Activated CD4-positive, CD25-positive, alpha-beta regulatory T cell treated with anti-CD3 and anti-CD28 coated beads, Interleukin-2, amount 50 U/mL, for 72 hours (primary cell): ENCODE measurements around the gene RASGRF2.

ENCODE experiments used
- DNase-seq: peaks from one replicate; pipeline ENCODE4 v3.0.0; 2021

Gene RASGRF2

DNA sequence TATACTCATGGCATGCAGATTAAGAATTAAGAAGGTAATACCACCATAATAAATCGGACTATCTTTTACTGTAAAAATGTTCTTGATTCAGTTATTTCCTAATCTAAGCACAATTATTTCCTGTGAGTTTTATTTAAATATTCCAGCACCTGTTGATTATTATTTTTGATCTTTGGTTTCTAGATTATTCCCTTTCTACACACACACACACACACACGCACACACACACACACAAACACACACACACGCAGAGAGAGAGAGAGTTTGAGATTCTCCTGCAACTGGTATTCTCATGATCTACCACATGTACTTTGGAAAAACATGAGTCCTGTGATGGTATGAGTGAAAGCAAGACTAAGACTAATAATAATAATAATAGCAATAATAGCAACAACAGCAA, 256.0 kb downstream of the RASGRF2 start:
- no peak for DNase-seq

DNA sequence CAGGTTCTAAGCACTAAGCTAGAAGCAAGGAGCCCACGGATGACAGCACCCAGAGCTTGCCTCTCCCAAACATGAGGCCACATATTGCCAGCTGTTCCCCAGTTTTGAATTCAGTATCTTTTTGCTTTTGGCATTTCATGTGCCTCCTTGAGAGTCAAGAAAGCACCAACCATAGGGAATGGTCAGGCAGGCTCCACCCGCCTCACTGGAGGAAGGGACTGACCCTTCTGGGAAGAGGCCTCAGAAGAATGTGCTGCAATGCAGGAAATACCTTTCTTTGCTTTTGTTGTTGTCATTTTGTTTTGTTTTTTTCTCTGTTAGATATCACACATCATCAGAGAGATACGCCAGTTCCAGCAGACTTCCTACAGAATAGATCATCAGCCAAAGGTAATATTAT, 259.2 kb downstream of the RASGRF2 start:
- DNase-seq: no peak

DNA sequence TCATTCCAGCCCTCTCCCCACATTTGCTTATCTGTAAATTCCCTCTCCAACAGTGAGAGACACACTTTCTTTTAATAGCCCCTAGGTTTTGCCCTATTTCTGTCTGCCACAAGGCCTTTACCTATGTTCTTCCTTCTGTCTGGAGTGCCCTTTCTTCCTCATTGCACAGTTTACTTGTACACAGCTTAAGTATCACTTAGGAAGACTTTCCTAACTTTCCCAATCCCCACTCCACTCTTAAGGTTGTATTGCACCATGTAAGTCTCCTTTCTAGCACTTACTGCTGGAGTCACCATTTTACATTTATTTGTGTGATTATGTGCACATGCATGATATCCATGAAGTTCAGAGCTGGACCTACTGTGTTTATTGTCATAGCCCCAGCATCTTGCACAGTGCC, 262.1 kb downstream of the RASGRF2 start:
- no peak for DNase-seq

DNA sequence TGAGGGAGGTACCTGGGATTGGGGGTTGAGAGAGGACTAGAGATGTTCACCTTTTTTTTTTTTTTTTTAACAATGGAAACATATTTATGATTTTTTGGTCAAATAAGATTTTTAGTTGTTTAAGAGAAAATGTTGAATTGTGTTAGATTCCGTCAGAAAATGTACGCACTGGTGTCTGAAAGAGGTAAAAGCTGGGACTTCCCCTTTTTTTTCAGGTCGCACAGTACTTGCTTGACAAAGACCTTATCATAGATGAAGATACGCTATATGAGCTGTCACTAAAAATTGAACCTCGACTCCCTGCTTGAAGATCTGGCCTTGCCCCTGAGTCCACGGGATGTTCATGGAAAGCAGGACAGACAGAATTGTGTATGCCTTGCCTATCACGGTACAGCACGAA, 265.3 kb downstream of the RASGRF2 start:
- DNase-seq: no peak

DNA sequence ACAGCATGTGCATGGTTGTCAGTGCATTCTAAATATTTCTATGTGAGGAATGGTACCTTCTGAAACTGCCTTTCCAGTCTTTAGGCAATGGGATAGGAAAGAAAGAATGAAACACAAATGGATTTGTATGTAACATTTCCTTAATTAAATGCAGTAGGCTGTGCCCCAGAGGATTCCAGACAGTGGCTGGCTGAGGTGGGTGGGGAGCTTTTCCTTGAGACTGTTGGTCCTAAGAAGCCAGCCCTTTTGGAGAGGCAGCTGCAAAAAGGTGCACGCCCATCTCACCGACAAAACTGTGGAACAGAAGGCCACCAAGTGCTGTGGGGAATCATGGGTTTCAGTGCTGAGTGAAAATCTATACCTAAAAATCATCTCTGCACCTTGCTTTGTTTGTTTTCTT, 266.1 kb downstream of the RASGRF2 start:
- no peak for DNase-seq

DNA sequence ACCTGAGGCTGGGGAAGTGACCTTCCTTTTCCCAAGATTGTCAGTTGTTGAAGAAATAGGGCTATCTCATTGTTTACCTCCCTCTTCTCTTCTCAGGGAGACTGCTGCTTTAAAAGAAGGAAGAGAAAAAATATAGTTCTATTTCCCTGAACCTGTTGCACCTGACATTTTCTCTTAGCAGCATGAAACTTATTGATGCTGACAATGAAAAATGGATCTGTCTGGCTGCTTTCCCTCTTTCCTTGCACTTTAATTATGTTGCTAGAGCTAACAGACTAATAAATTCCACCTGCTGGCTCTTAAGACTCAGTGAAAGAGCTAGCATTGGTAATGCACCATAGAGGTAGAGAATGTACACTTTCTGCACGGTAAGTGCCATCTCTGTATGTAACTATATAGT, 266.8 kb downstream of the RASGRF2 start:
- no peak for DNase-seq

DNA sequence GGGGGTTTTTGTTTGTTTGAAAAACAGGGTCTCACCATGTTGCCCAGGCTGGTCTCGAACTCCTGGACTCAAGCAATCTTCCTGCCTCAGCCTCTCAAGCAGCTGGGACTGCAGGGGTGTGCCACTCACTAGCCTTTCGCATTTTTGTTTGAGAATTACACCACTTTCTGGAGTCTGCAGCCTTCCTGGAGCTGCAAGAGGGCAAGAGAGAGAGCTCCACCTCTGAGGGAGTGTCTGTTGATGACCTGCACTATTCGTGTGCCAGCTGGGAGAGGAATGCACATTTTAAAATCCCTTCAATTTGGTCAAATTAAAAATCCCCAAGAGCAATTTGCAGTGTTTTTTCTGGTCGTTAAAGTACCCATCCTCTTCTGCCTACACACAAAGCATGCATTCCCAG, 267.9 kb downstream of the RASGRF2 start:
- DNase-seq: no peak

DNA sequence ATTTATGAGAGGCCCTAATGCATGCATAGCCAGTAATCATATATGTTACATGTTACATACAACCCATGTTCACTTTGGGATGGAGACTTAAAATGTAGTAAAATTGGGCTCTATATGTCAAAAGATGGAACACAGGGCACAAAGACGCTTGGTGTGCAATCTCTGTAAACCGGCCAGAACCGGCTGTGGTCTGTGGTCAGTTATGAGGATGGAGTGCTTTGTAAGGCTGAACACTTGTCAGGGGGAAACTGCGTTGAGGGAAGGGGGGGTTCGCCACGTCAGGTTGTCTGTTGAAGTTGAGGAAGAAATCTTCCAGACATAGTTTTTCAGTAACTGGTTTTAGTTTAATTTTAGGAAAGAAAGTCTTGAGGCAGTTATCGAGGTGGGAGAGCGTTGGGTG, 270.3 kb downstream of the RASGRF2 start:
- DNase-seq: no peak

DNA sequence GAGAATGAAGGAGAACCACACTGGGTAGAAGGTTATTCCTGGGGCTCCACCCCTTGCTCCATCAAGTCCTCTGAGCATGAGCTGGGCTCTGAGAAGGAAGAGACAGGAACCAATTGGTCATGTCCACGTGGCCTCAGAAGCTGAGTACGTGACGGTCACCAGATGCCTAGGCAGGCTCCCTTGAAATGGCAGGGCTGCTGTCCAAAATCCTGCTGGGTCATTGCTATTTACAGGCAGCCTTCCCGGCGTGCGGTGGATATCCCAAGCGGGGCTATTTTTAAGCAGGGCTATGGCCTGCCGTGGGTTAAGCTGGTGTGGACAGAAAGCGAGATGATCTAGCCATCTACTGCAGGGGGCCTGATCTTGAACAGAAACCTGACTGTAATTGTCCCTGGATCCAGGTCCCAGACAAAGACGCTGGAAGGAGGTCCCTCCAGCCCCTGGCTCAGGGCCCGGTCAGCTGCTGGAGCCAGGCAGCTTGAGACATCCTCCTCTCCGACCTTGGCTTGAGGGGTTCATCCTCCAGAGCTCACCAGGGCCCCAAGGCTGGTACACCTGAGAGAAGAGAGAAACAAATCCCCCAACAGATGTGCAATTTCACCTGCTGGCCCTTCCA, 272.4 kb downstream of the RASGRF2 start:
- DNase-seq: no peak

DNA sequence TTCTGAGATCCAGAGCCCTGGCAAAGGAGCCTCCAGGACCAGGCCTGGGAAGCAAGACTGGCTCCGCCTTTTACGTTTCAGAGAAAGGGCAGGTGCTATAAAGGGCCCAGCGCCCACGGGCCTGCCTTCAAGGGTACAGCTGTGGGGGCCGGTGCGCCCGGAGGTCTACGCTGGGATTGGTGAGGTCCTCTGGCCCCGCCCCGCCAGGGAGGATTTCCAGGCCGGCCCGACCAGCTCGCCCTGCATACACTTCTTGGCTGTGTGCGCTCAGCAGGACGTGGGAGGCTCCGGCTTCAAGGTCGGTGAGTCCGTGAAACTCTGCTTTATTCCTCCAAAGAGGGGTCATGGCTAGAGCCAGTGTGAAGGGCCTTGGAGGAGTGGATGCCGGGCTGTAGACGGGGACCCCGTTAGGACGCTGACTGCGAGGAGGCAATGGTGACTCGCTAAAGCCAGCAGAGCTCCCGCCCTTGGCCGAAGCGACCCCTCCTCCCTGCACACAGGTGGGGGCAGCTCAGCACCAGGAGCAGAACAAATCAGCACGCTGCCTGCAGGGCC, 273.0 kb downstream of the RASGRF2 start, which contains the start of gene CKMT2:
TSS of gene CKMT2 (plus strand) at position 243 of the 555 bp plus-strand sequence. CDS start 17,811 bp downstream, outside the sequence.
- DNase-seq: no peak

DNA sequence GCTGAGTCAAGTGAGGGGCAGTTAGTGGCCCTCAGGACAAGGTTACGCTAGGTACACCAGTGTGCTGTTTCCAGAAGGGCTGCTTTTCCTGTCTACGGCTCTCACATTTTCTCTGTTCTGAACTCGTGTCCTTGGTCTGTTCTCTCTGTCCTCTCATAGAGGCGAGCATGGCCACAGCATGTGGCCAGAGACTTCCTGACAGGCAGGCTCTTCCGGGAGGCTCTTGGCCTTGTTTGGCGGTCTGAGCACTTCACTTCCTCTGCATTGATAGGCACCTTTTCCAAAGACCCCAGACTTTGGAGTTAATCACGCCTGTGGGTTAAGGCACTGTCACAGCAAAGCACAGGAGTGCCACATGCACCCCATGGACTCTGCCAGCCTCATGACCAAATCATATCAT, 274.1 kb downstream of the RASGRF2 start:
- no peak for DNase-seq

DNA sequence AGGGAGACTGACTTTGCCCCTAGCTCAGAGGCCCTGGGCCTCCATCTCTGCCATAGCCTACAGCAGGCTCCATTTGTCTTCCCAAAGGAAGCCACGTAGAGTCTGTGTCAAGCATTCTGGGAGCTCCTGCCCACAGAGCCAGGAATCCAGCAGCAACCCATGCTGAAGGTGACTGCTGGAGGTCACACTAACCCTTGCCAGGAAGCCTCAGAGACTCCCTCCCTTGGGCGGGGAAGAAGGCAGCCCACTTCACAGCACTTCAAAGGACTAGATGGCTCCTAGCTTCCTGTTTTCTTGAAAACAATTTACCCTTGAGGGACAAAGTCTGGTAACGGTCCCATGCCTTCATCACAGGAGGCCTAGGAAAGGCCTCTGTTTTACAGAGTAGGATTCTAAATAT, 274.6 kb downstream of the RASGRF2 start:
- DNase-seq: no peak

DNA sequence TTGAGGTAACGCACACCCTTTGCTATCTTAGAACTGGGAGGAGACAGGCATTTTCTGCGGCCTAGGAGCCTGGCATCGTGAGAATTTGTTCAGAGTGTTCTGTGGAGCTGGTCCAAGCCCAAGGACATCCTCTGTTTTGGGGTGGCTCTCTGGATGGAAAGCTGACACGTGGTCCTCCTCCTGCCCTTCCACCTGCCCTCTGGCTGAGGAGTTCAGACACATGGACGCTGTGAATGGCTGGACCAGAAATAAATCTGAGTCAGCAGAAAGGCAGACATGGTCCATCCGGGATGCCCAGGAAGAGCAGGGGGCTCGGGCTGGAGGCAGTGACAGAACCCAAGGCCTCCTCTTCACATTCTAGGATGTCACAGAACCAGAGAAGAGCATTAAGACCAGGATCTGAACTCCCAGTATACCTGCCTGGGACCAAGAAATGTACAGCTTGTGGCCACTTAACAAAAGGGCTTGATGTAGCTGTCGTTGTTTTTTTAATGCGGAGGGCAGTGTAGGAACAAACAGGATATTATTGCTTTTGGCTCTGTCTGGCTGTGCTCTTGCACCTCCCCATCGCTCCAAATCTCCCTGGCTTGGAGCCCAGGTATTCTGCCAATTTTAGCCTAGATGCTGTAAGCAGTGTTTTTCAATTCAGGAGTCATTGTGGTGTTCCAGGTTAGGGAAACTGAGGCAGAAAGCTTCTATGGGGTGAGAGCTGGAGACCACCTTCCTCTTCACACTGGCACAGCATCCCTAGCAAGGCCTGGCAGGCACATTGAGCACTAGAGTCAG, 275.3 kb downstream of the RASGRF2 start:
- no peak for DNase-seq

DNA sequence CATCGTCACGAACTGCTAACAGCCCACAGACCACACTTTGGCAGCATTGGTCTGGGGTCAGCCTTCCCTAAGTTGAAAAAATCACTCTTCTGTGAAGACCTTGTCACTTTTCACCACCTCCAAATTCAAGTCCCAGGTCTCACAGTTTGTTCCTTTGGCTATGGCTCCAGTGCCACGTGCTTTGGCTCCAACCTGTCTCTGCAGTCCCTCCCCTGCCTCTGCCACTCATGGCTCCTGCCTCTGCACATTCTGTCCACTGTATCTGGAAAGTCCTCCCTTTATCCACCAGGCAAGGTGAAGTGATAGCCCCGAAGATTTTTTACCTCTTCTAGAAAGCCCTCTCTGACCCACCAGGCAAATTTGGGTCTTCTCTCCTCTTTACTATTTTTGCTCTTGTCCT, 278.3 kb downstream of the RASGRF2 start:
- no peak for DNase-seq

DNA sequence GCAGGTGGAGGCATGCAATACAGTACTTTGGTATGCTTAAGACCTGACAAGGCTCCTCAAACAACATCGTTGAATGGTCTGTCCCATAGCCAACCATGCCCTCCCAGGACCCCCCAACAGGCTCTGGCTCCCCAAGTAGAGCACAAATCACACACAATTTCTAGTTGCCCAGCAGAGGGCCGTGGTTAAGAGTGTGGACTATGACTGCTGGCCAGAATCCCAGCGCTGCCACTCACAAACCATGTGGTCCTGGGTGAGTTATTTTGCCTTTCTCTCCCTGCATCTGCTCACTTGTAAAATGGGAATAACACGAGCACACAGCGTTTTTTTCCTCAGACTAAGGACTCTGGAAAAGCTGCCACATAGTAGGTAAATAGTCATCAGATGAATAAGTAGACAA, 279.4 kb downstream of the RASGRF2 start:
- DNase-seq: no peak

DNA sequence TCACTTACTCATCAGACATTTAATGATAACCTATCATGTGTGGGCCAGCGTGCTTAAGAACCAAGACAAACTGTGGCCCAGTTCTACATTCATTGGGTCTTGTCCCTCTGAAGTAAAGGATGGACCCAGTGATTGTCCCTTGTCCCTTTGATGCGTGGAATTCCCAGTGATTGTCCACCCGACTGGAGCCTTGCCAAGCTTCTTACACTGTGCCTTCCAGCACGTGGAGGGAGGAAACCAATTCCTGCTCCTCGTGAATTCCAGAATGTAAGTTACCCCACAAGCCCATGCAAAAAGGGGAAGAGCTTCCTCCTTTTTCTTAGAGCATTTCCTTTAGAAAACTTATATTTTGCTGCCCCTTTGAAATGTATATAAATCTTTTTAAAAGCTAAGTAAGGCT, 280.8 kb downstream of the RASGRF2 start:
- no peak for DNase-seq

DNA sequence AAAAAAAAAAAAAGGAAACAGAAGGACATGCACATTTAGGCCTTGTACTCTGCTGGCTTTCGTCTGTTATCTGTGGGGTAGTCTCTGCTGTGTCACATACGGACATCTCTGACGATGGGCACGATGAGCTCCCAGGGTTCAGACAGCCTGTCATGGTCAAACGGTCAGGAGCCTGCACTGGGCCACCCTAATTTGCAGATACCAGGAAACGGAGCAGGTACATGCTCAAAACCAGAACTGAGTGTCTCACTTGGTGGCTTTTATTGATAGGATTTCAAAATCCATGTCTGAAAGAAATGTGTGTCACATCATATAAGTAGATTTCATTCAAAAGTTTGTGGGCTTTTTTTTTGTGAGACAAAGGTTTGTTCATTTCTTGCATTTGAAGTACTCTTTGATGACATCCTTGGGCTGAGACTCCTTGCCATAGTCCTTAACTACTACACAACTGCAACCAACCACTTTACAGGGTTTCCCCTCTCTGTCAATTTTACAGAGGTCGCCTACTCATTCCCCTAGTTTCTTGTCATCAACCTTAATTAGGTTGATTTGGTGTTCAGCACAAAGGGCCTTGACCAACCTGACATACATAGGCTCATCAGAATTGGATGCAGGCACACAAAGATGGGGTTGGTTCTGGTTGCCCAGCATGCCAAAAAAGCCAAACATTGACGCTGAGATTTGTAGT, 281.9 kb downstream of the RASGRF2 start:
- no peak for DNase-seq

DNA sequence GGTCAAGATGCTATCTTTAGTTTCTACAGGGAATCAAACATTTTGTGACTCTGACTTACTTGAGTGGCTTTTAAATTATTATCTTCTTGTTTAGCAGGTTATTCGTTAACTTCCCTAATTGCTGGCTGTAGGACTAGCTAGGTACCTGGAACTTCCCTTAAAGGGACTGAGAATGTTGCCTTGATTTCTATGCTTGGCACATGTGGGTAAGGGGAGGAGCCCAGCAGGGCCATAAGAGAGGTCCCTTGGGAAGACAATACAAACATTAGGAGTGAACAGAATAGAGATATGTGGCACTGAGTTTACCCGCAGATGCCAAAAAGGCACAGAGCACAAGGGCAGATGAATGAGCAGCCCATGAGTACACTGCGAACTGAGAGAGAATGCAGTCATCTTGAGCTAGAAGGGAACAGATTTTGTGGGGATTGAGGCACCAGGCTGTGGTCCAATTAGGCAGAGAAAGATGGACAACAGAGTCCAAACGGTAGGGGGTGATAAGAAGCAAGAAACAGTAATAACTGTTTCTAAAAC, 282.8 kb downstream of the RASGRF2 start:
- no peak for DNase-seq

DNA sequence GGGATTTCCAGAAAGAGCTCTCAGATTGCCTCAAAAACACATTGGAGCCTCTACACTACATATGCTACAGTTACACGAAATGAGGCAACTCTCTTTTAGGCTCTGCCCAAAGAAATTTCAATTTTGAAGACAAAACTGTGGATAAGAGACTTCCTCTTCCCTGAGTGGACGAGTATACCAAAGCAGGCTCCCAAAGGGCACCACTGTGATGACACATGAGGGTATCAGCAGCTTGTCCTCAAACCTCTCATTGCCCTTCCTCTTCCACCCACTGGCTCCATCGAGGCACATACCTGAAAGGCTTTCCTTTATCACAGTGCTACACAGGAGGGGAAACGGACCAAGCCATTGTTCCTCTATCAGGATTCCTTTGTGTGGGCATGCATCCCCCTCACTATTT, 284.3 kb downstream of the RASGRF2 start:
- no peak for DNase-seq

DNA sequence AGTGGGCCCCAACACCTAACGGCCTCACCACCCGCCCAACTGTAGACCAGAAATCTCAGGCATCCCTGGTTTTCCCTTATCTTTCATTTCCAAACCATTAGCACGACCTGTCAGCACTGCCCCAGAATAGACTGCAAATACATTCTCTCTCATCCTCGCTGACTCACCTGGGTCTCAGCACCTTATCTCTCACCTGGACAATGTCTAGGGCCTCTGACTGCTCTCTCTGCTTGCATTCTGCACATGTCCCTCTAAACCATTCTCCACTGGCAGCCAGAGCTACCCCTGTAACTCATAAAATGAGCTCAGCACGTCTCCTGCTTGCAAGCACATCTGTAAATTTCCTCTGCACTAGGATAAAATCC, 285.7 kb downstream of the RASGRF2 start:
- no peak for DNase-seq

DNA sequence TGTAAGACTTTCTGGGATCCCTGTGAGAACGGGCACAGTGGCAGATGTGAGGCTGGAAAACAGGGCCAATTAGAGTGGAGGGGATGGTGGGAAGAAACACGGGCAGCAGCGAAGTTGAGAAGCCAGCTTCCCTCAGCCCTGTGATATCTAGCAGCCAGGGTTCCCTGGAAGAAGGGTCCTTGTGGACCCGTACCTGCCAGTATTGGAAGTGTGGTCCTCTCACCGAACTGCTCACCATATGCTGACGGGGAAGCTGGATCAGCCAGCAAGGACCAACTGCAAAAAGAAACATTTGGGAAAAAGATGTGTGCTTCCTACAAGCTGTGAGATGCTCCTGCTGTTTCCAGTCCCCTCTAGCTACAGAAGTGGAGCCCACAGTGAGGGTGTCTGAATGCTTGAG, 286.5 kb downstream of the RASGRF2 start:
- no peak for DNase-seq

DNA sequence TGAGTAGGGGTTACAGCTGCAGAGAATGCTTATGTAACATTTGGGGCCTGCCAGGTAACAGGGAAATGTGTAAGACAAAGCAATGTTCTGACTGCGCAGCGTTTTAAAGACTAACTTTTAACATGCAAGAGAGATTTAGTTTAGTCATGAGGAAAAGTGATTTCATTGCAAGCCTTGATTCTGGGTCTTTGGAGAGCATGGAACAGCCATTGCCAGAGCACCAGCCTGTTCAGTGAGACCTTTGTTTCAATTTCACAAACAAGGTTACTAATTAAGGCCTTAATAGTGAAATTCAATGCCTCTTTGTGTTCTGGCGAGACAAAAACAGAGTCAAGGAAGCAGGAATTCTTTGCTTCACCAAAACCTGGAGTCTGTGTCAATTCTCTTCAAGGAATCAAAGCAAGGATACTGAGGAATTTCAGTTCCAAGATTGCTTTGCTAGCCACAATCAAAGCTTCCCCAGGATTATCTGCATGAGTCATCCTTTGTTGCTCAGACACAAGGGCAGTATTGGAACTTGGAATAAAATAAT, 287.3 kb downstream of the RASGRF2 start:
- no peak for DNase-seq

DNA sequence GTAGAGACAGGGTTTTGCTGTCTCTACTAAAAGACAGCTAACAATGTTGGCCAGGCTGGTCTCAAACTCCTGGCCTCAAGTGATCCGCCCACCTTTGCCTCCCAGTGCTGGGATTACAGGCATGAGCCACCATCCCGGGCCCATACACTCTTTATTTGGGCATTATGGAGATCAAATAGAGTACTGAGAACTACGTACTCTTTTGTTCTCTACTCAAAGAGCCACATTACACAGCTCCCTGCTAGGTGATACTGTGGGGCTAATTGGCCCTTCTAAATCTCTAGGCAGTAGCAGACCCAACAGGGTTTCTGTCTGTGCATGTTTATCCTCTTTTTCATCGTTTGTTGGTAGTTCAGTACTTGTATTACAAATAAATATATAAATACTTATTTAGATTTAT, 289.1 kb downstream of the RASGRF2 start:
- DNase-seq: no peak
